GM18526 (cell line): ENCODE data around the gene ADGRV1.

ENCODE experiments used
- POLR2A ChIP-seq: IDR thresholded peaks from 3 replicates; pipeline ENCODE4 v1.6.1; 2011; ENCODE audit not compliant: insufficient read length; ENCODE audit errors: extremely low read depth

Gene ADGRV1

DNA sequence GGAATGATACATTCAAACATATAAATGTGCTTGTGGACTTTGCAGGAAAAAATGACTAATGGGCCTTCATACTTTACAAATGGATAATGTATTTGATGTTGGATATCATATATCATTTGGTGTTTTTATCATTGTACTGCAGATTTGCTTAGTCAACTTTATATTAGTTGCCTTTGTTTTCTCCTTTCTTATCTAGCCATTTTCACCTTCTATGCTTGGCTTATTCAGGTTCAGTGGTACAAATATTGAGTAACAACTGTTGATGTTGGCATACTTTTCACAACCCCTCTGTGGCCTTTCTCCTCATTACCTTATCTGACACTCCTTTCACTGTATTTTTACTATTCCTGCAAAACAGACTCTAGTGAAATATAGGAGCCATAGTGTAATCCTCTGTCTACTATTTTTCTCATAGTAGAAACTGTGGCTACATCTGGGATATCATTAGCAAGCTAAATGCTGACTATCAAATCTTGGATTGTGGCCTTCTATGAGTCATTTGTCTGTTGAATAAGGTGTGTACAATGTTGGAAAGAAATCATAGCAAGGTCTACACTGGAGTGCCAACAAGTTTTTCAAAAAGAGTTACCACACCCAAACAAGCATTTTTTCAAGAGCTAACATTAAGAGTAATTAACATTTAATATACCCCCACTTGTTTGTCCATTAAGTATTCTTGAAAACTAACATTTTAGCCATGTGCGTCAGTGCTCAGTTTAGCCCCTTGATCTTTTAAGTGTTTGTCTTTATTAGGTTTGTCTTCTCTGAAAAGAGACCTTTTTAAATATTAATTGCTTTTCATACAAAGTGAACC, 330.1 kb downstream of the ADGRV1 start:
- no peak for TF ChIP-seq POLR2A

GRCh38 chr5:90889325-90889600, 330.7 kb downstream of the ADGRV1 start:
- no peak for TF ChIP-seq POLR2A

DNA sequence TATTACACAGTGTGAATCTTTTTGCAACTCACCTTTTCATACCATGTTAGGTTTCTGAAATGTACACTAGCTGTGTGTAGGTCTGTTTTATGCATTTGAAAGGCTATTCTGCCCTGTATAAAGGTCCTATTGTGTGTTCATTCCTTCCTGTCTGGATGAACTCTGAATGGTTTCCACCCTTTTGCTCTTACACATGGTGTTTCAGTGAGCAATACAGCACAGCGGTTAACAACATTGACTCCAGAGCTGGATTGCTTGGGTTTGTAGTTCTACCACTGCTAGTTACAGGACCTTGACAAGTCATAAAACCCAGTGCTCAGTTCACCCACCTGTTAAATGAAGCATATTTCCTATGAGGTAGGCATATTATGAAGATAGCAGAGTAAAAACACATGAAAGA, 331.6 kb downstream of the ADGRV1 start:
- TF ChIP-seq POLR2A, result no peak

GRCh38 chr5:90894866-90895420, 336.3 kb downstream of the ADGRV1 start:
- no peak for TF ChIP-seq POLR2A

- TF ChIP-seq POLR2A, result no peak
These were observed 339.0 kb downstream of the ADGRV1 start for GRCh38 chr5:90897618-90898017.

DNA sequence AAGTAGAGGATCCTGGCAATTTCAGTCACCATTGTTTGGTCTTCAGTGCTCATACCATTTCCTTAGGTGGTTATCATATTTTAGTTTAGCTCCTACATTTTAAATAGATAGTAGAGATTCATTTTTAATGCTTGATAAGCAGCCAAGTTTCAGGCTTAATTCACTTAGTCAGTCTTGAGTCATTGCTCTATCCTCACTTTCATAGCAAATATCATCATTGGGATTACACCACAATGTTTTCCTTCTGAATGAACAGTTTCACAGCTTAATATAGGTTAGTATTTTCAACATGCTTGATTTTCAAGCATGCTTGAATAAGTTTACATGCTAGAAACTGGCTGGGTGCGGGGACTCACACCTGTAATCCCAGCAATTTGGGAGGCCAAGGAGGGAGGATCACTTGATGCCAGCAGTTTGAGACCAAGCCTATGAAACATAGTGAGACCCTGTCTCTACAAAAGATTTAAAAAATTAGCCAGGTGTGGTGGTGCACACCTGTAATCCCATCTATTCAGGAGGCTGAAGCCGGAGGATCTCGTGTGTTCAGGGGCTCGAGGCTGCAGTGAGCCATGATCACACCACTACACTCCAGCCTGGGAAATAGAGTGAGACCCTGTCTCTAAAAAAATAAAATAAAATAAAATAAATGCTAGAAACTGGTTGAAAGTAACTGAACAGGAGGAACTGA, 339.9 kb downstream of the ADGRV1 start:
- TF ChIP-seq POLR2A, result no peak

DNA sequence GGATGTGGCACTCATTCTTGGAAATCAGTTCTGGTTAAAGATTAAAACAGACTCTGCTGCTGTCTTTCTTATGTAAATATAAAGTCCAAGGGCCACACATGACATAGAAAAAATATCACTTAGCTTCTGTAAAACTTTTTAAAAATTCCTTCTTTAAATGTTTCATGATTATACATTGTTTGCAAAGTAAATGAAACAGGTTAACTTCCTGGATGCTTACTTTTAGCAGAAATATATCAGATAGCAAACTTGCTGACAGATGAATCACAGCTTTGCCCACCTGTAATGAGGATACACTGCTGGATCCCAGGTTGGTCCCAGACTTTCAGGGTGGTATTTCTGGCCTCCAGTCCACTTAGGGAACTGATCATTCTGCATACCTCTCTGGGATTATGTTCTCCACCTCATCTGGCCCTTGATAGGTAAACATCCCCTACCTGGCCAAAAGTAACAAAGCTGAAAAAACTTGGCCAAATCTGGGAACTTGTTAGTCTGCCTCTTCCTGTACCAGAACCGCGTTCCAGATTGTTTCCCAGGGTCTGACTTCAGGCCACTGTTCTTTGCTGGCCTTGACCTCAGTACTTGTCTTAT, 340.5 kb downstream of the ADGRV1 start:
- TF ChIP-seq POLR2A, result no peak

GRCh38 chr5:90901261-90901660, 342.7 kb downstream of the ADGRV1 start:
- TF ChIP-seq POLR2A, result no peak

GRCh38 chr5:90902170-90902569, 343.6 kb downstream of the ADGRV1 start:
- TF ChIP-seq POLR2A, result no peak

GRCh38 chr5:90902651-90903386, 344.2 kb downstream of the ADGRV1 start:
- TF ChIP-seq POLR2A, result no peak

DNA sequence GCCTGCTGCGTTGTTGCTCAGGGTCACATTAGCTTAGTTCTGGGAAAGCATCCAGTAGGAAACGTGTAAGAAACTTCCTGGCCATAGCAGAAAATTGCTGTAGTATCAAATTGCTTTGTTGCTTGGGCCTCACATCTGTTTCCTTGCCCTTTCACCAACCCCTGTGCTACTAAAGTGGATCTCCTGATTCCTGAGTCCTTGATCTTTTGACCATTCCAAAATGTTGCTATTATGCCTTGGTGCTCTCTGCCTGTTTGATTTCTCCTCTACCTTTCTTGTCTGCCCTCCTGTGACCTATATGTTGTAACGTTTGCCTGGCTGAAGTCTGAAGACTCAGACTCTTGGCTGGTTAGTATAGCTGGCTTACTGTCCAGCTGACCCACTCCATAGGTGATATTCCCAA, 350.5 kb downstream of the ADGRV1 start:
- no peak for TF ChIP-seq POLR2A

DNA sequence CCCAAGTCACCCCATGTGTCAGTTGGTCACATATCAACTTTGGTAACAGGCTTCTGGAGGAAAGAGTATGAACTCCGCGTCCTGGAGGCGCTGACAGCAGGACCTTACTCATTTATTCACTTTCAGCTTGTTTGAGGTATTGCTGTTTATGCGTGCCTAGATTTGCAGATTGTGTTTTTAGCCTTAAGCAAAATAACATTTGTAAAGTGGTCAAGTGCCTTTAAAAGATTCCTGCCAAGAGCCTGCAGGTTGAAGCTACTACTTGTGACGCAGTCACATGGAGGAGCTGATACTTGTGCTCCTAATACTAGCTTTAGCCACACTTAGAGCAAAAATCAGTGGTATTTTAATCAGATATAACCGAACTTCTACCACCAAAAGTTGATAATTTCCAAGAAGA, 351.3 kb downstream of the ADGRV1 start:
- no peak for TF ChIP-seq POLR2A

- TF ChIP-seq POLR2A, result no peak
These were observed 352.6 kb downstream of the ADGRV1 start for GRCh38 chr5:90911169-90911568.

GRCh38 chr5:90912476-90912875, 353.9 kb downstream of the ADGRV1 start:
- TF ChIP-seq POLR2A, result no peak

- no peak for TF ChIP-seq POLR2A
These were observed 356.8 kb downstream of the ADGRV1 start for GRCh38 chr5:90915393-90915792.
